Measurements from ENCODE around the gene SLC6A17. TPM values are rescaled to one million over a fixed set of nuclear protein-coding genes. Genes with fewer than 3 reads are reported as not detected.

Gene SLC6A17
- total RNA-seq, 1 experiment from 2014 or later = 0.17 TPM

GRCh38 chr1:110176299-110176956, 26.1 kb downstream of the SLC6A17 start:
- no peak overlapping the region for H2AK5ac ChIP-seq (ENCODE audit: insufficient read length, low read length)
- DNase-seq = no peak
- Mint-ChIP-seq H3K9me3 (no peaks in the 10 kb centered on the region), H3K27ac (no peak overlapping the region), H3K4me1 (peaks cover 11 to 19% of the 10 kb centered on the region in 2 experiments), H3K4me3 (no peak overlapping the region), H3K36me3 (ENCODE audit: insufficient read depth in 1 of 3, low read depth in 3 of 3) (no peaks in the 10 kb centered on the region), H3K27me3 (ENCODE audit: low read depth) (peaks cover 2% of the 10 kb centered on the region)
- no peaks in the 10 kb centered on the region for H3K4me1 ChIP-seq (ENCODE audit: insufficient read depth, low read length)
- no peaks in the 10 kb centered on the region for H3K79me2 ChIP-seq (ENCODE audit: insufficient read depth, low read length)
- H3T11ph ChIP-seq (ENCODE audit: low read length) = no peak overlapping the region
- no peaks in the 10 kb centered on the region for H3K23me2 ChIP-seq (ENCODE audit: insufficient read length, low read depth, low read length, poor library complexity, severe bottlenecking)
- no peak overlapping the region for H3K4ac ChIP-seq (ENCODE audit: low read depth, low read length)
- no peak overlapping the region for H2BK120ac ChIP-seq (ENCODE audit: low read depth, low read length, poor library complexity, severe bottlenecking)
- H2AFZ ChIP-seq (ENCODE audit: low read length) = no peak overlapping the region
- H3K23ac ChIP-seq (ENCODE audit: insufficient read length, low read depth, low read length) = no peak overlapping the region
- no peak overlapping the region for H4K5ac ChIP-seq (ENCODE audit: insufficient read length, low read depth, low read length)
- H3K27ac ChIP-seq (ENCODE audit: insufficient read length, low read depth, low read length) = no peak overlapping the region
- no peak overlapping the region for H3K18ac ChIP-seq (ENCODE audit: insufficient read length, low read depth, low read length)
- H3K27me3 ChIP-seq (ENCODE audit: insufficient read depth, low read length) = no peaks in the 10 kb centered on the region
- no peak overlapping the region for H2BK12ac ChIP-seq (ENCODE audit: insufficient read length, low read depth, low read length)
- WGBS (ENCODE audit: extremely low coverage, insufficient read length, low lambda C conversion rate) = no CpG with 5 or more reads among the region's 9 CpGs
- H3K4me2 ChIP-seq (ENCODE audit: insufficient read depth, insufficient read length, low read length) = no peak overlapping the region
- TF ChIP-seq CTCF (conservative IDR thresholded peaks at IDR 0.05) = no peak
- H4K8ac ChIP-seq (replicated peaks; ENCODE audit: insufficient read length, low read depth, low read length) = no peak overlapping the region
- no peak overlapping the region for H2BK15ac ChIP-seq (ENCODE audit: low read depth, low read length)
- no peaks in the 10 kb centered on the region for H3K9me3 ChIP-seq (ENCODE audit: control insufficient read depth, low read depth, low read length)
- H4K20me1 ChIP-seq (ENCODE audit: control insufficient read depth, insufficient read depth, insufficient read length) = no peaks in the 10 kb centered on the region
- no peak overlapping the region for H3K9ac ChIP-seq (ENCODE audit: extremely low read depth, insufficient read length, low read length)
- H2BK20ac ChIP-seq (ENCODE audit: low read depth, low read length, poor library complexity, severe bottlenecking) = no peak overlapping the region
- no peak overlapping the region; the same call in 1 of the 2 replicates for H3K14ac ChIP-seq (ENCODE audit: insufficient read depth, low read length)
- H4K91ac ChIP-seq (ENCODE audit: insufficient read length, low read depth, low read length) = no peak overlapping the region
- H2BK5ac ChIP-seq (ENCODE audit: insufficient read length, low read length) = no peak overlapping the region
- no peak overlapping the region for H3K56ac ChIP-seq (ENCODE audit: insufficient read length, low read depth, low read length)
- no peaks in the 10 kb centered on the region for H3K79me1 ChIP-seq (ENCODE audit: insufficient read depth, low read depth, low read length, poor library complexity, severe bottlenecking)

Data from H9 (cell line).